HEK293 (cell line): ENCODE results near the gene CCDC9.

Source experiments
- CTCF ChIA-PET: fragments of 350-600 bp; formaldehyde crosslinking; extraction: SDS; loops from one replicate; lab custom pipeline; 2021; ENCODE audit warnings: antibody characterized with exemption; lab: Yijun Ruan, JAX
- POLR2A ChIA-PET: fragments of 300-600 bp; formaldehyde crosslinking; extraction: SDS; loops from one replicate; lab custom pipeline; 2020; ENCODE audit warnings: antibody characterized with exemption, inconsistent platforms; lab: Yijun Ruan, JAX
- H3K27ac ChIP-seq: fragments of 200-500 bp; sonication (Bioruptor generic); 2 replicates; pipeline ENCODE4 v1.5.1; 2014; ENCODE audit warnings: low read depth, low read length, control low read depth, inconsistent platforms; ENCODE audit errors: extremely low read depth
- H3K36me3 ChIP-seq, 2 experiments: fragments of 200-500 bp in 1 of 2; sonication (Bioruptor generic) in 1 of 2; 1 replicate in 1 of 2; 2 replicates in 1 of 2; pipeline ENCODE4 v1.5.1; 2014 to 2017; ENCODE audit warnings: inconsistent platforms in 2 of 2, low read length in 2 of 2; ENCODE audit not compliant: control insufficient read depth in 2 of 2, insufficient read depth in 1 of 2
- H3K4me1 ChIP-seq: fragments of 200-500 bp; sonication (Bioruptor generic); 2 replicates; pipeline ENCODE4 v1.5.1; 2014; ENCODE audit warnings: mild to moderate bottlenecking, low read length, inconsistent platforms; ENCODE audit not compliant: control insufficient read depth, insufficient read depth
- H3K4me3 ChIP-seq: 2 replicates; pipeline ENCODE4 v1.5.1; 2011; ENCODE audit warnings: low read depth, mild to moderate bottlenecking, control low read depth, low read length, moderate library complexity
- H3K9me3 ChIP-seq: fragments of 200-500 bp; sonication (Bioruptor generic); 2 replicates; pipeline ENCODE4 v1.5.1; 2014; ENCODE audit warnings: low read depth, low read length, inconsistent platforms; ENCODE audit not compliant: control insufficient read depth, insufficient read depth
- BCL6B ChIP-seq: fragments of 450-650 bp; formaldehyde crosslinking; IDR thresholded peaks from 2 replicates; pipeline ENCODE4 v1.5.1; 2017; ENCODE audit warnings: missing biosample characterization, missing genetic modification characterization
- GLIS2 ChIP-seq: fragments of 450-650 bp; formaldehyde crosslinking; IDR thresholded peaks from 2 replicates; pipeline ENCODE4 v1.5.1; 2016; ENCODE audit warnings: missing biosample characterization, missing genetic modification characterization
- KLF9 ChIP-seq: fragments of 450-650 bp; formaldehyde crosslinking; IDR thresholded peaks from 2 replicates; pipeline ENCODE4 v1.5.1; 2016; ENCODE audit warnings: missing biosample characterization, missing genetic modification characterization, low read depth
- PRDM2 ChIP-seq: fragments of 450-650 bp; formaldehyde crosslinking; IDR thresholded peaks from 2 replicates; pipeline ENCODE4 v1.5.1; 2016; ENCODE audit warnings: missing biosample characterization, missing genetic modification characterization, borderline replicate concordance
- RBAK ChIP-seq: fragments of 450-650 bp; formaldehyde crosslinking; IDR thresholded peaks from 2 replicates; pipeline ENCODE4 v1.5.1; 2016; ENCODE audit warnings: missing biosample characterization, missing genetic modification characterization
- SP2 ChIP-seq: fragments of 450-650 bp; formaldehyde crosslinking; IDR thresholded peaks from 2 replicates; pipeline ENCODE4 v1.5.1; 2016; ENCODE audit warnings: missing biosample characterization, missing genetic modification characterization
- SP7 ChIP-seq: fragments of 450-650 bp; formaldehyde crosslinking; IDR thresholded peaks from 2 replicates; pipeline ENCODE4 v1.5.1; 2016; ENCODE audit warnings: missing biosample characterization, missing genetic modification characterization
- ZBTB11 ChIP-seq: fragments of 450-650 bp; formaldehyde crosslinking; conservative IDR thresholded peaks from 2 replicates; pipeline ENCODE4 v1.5.1; 2016; ENCODE audit warnings: low read depth, missing biosample characterization, missing genetic modification characterization
- ZBTB17 ChIP-seq: fragments of 450-650 bp; formaldehyde crosslinking; IDR thresholded peaks from 2 replicates; pipeline ENCODE4 v1.5.1; 2016; ENCODE audit warnings: missing biosample characterization, missing genetic modification characterization
- ZBTB20 ChIP-seq: fragments of 450-650 bp; formaldehyde crosslinking; IDR thresholded peaks from 2 replicates; pipeline ENCODE4 v1.5.1; 2016; ENCODE audit warnings: missing biosample characterization, missing genetic modification characterization
- ZBTB26 ChIP-seq: fragments of 450-650 bp; formaldehyde crosslinking; optimal IDR thresholded peaks from 2 replicates; pipeline ENCODE3; 2016; ENCODE audit warnings: missing biosample characterization, mild to moderate bottlenecking, missing genetic modification characterization
- ZBTB8A ChIP-seq: fragments of 450-650 bp; formaldehyde crosslinking; IDR thresholded peaks from 2 replicates; pipeline ENCODE4 v1.5.1; 2016; ENCODE audit warnings: missing biosample characterization, missing genetic modification characterization
- ZNF175 ChIP-seq: fragments of 450-650 bp; formaldehyde crosslinking; IDR thresholded peaks from 2 replicates; pipeline ENCODE4 v1.5.1; 2016; ENCODE audit warnings: missing biosample characterization, missing genetic modification characterization
- ZNF335 ChIP-seq: fragments of 450-650 bp; formaldehyde crosslinking; conservative IDR thresholded peaks from 2 replicates; pipeline ENCODE4 v1.5.1; 2016; ENCODE audit warnings: missing biosample characterization, missing genetic modification characterization
- ZNF362 ChIP-seq: fragments of 450-650 bp; formaldehyde crosslinking; IDR thresholded peaks from 2 replicates; pipeline ENCODE4 v1.5.1; 2016; ENCODE audit warnings: missing biosample characterization, missing genetic modification characterization
- ZNF510 ChIP-seq: fragments of 450-650 bp; formaldehyde crosslinking; IDR thresholded peaks from 2 replicates; pipeline ENCODE4 v1.5.1; 2018; ENCODE audit warnings: mild to moderate bottlenecking, missing genetic modification characterization, missing biosample characterization; ENCODE audit not compliant: insufficient replicate concordance
- ZNF561 ChIP-seq: fragments of 450-650 bp; IDR thresholded peaks from 2 replicates; pipeline ENCODE4 v1.5.1; 2018; ENCODE audit warnings: missing biosample characterization, missing genetic modification characterization, borderline replicate concordance
- ZNF585B ChIP-seq: fragments of 450-650 bp; formaldehyde crosslinking; IDR thresholded peaks from 2 replicates; pipeline ENCODE4 v1.5.1; 2016; ENCODE audit warnings: missing biosample characterization, missing genetic modification characterization
- ZNF639 ChIP-seq: fragments of 450-650 bp; formaldehyde crosslinking; IDR thresholded peaks from 2 replicates; pipeline ENCODE4 v1.5.1; 2016; ENCODE audit warnings: missing biosample characterization, missing genetic modification characterization
- ZSCAN23 ChIP-seq: fragments of 450-650 bp; formaldehyde crosslinking; IDR thresholded peaks from 2 replicates; pipeline ENCODE4 v1.5.1; 2016; ENCODE audit warnings: missing biosample characterization, missing genetic modification characterization
- ZXDB ChIP-seq: fragments of 450-650 bp; formaldehyde crosslinking; IDR thresholded peaks from 2 replicates; pipeline ENCODE4 v1.5.1; 2016; ENCODE audit warnings: missing biosample characterization, missing genetic modification characterization

The CCDC9 gene

GRCh38 chr19:47257411-47258169 lies 1.3 kb downstream of the CCDC9 start:
- Histone ChIP-seq H3K9me3 (no peaks in the 10 kb centered on the region), H3K36me3 (peaks cover 16 to 36% of the 10 kb centered on the region in 2 experiments; a peak in 2 of 3 replicates), H3K4me3 (peak overlapping the region; percentile 47), H3K27ac (peak overlapping the region; percentile 67), H3K4me1 (peaks cover 19% of the 10 kb centered on the region)
- POLR2A ChIA-PET, result interaction anchor here (0.9 to 3.7 kb wide), 16 partner anchors 10 to 258 kb away, joined by 3 to 108 read pairs (median 8); partner anchors contain the start of genes DHX34, INAFM1 and ZC3H4
- CTCF ChIA-PET, result interaction anchor here (0.5 to 3.3 kb wide), 6 partner anchors 12 to 26 kb away, joined by 3 to 44 read pairs (median 4); no protein-coding TSS in a partner anchor
- TF ChIP-seq ZBTB11 (tag by site-specific recombination) (peak; percentile 37), SP2 (peak; percentile 52), ZNF510 (tag by site-specific recombination) (no peak), GLIS2 (tag by site-specific recombination) (no peak; the same call in 1 of the 2 replicates), ZNF585B (tag by site-specific recombination) (peak; percentile 42; the same call in 1 of the 2 replicates), SP7 (tag by site-specific recombination) (0 out of 2 replicates have a peak, but pooled peaks have one; percentile 36), RBAK (tag by site-specific recombination) (no peak), ZBTB8A (tag by site-specific recombination) (peak; percentile 26; the same call in 1 of the 2 replicates), ZXDB (peak; percentile 46), ZNF362 (tag by site-specific recombination) (peak; percentile 85), ZBTB17 (tag by site-specific recombination) (0 out of 2 replicates have a peak, but pooled peaks have one; percentile 26), ZBTB20 (tag by site-specific recombination) (peak; percentile 88), ZNF175 (tag by site-specific recombination) (no peak), ZNF335 (tag by site-specific recombination) (peak; percentile 77), BCL6B (tag by site-specific recombination) (no peak), ZNF639 (tag by site-specific recombination) (no peak), PRDM2 (no peak), ZNF561 (tag by site-specific recombination) (peak; percentile 56; the same call in 1 of the 2 replicates), KLF9 (tag by site-specific recombination) (peak; percentile 36), ZSCAN23 (tag by site-specific recombination) (no peak), ZBTB26 (tag by site-specific recombination) (peak; percentile 42)
